GM12873 (cell line): ENCODE measurements around the gene GALNT17.

Experiments
- CTCF ChIP-seq: IDR thresholded peaks from 2 replicates; pipeline ENCODE4 v1.5.1; 2012; ENCODE audit warnings: low read depth, mild to moderate bottlenecking, moderate library complexity, low read length, control low read depth; ENCODE audit not compliant: insufficient read depth; ENCODE audit errors: missing control alignments

Gene GALNT17

GRCh38 chr7:71517940-71518699 lies 386.2 kb downstream of the GALNT17 start:
- no peak for TF ChIP-seq CTCF

GRCh38 chr7:71518880-71519279 lies 386.9 kb downstream of the GALNT17 start:
- TF ChIP-seq CTCF = no peak

GRCh38 chr7:71521506-71521905 lies 389.6 kb downstream of the GALNT17 start:
- no peak for TF ChIP-seq CTCF

GRCh38 chr7:71526106-71526505 lies 394.2 kb downstream of the GALNT17 start:
- TF ChIP-seq CTCF = no peak

GRCh38 chr7:71527213-71527612 lies 395.3 kb downstream of the GALNT17 start:
- no peak for TF ChIP-seq CTCF

- no peak for TF ChIP-seq CTCF
Measured at GRCh38 chr7:71535616-71536015, 403.7 kb downstream of the GALNT17 start.

- TF ChIP-seq CTCF = no peak
Measured at GRCh38 chr7:71538210-71538609, 406.3 kb downstream of the GALNT17 start.
